Central memory CD4-positive, alpha-beta T cell (primary cell): ENCODE measurements around the gene ACTG1.

Experiments used
- DNase-seq: peaks from one replicate; pipeline ENCODE4 v3.0.0; 2022

The ACTG1 gene

DNA sequence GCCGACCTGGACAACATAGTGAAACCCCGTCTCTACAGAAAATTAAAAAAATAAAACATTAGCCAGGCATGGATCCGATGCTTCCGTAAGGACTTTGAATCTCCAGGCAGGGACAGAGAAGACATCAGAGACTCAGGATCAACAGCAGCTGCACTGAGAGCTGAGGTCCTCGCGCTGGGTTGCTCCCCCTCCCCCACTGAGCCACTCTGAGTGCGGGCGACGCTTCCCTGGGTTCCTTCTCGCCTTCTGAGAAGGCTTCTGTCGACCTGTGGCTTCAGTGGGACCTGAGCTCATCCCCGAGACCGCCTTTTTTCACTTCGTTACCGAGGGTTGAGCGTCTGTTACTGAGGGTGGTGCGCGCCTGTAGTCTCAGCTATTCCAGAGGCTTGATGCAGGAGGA, 20.4 kb downstream of the ACTG1 start:
- DNase-seq = no peak

DNA sequence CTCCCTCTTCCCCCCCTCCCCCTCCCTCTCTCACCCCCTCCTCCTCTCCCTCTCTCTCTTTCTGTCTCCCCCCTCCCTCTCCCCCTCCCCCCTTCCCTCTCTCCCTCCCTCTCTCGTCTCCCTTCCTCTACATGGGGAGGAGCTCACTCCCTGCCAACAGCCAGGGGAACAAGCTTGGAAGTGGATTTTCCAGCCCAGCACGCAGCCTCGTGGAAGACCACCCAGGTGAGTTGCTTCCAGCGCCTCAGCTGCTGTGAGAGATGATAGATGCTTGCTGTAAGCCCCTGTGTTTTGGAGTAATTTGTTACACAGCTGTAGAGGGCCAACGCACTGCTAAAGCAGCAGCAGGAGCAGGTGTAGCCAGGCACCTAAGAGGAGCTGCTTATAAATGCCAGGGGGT, 20.8 kb downstream of the ACTG1 start:
- DNase-seq = no peak

DNA sequence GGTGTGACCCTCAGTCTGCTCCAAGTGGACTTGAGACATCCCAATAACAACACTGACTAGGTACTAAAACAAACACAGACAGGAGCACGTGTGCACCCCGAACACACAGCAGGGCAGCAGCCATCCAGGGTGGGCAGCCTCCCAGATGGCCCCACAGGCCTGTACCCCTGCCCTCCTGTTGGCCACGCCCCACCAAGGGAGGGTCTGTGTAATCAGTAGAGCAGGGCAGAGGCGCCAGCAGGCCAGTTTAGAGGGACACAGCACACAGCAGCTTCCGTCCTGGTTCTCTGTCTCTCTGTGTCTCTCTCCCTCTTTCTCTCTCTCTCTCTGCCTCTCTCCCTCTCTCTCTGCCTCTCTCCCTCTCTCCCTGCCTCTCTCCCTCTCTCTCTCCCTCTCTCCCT, 21.4 kb downstream of the ACTG1 start:
- no peak for DNase-seq

DNA sequence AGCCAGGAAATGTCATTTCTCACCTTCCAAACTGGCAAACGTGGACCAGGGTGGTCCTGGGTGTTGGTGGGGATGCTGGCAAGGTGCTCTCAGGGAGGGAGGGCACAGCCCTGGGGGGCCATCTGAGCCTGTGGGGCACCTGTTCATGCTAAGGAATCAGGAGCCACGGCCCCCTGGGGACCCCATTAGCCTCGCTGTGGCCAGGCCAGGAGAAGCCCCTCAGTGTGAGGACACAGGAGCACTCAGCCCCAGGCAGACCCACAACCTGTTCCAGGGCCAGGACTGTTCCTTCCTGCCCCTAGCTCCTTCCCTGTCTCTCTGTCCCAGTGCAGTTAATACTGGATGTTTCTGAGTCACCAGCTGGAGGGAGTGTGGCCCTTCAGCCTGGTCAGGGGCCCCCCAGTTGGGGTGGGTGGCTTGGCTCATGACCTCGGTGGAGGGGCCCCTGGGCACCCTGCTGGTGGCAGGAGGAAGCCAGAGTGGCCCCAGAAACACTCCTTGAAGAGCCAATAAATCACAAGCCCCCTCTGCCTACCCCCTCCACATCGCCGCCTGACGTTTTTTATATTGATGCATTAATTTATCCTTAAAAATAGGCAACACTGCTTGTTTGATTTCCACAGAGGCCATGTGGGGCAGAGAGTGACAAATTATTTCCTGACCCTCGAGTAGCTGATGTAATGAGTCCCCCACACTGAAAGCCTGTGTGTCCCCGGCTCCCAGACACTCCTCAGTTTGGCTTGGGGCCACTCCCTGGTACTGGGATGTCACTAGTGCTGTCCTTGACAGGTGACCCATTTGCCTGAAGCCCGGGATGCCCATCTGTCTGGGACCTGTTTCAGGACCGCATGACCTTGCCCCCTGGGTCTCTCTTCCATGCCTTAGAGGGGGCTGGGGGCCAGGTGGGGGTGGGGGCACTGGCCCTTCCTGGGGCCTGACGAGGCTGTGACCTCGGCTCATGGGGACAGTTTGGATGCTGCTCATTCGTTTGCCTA, 22.3 kb downstream of the ACTG1 start:
- no peak for DNase-seq

DNA sequence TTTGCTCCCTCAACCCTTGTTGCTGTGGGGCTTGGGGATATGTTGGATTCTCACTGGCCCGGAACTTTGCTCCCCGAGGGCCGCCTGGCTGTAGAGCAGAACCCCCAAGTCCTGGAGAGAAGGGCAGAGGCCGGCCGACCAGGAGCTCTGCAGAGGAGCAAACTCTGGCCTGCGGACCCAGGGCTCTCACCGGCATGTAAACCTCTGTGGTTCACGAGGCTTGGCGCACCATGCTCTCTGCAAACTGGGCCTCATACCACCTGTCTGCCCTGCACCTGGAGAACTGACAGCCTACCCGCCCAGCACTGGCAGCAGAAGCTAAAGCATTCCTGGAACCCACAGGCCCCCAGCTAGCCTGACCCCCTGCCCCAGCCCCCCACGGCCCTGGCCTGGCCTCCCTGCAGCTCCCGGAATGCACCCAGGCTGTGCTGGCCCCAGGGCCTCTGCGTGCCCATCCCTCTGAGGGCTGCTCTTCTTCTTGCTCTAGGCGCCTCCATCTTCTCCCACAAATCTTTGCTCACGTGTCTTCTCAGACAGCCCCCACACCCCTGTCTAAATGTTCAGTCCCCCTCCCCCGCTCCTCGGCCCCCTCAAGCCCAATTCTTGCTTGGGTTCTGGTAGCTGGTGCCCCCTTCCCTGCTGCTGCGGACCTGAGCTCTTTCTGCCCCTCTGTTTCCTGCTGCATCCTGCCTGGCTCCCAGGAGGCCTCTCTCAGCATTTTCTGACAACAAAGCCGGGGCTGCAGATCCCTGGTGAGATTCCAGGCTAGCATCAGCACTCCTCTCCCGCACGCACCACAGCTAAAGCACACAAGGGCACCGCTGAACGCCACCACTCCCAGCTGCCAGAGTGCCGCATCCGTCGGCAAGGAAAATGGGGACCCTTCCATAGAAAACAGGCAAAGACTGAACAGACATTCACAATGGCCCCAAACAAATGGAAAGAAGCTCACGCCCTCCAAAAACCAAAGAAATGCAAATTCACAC, 23.3 kb downstream of the ACTG1 start:
- no peak for DNase-seq

DNA sequence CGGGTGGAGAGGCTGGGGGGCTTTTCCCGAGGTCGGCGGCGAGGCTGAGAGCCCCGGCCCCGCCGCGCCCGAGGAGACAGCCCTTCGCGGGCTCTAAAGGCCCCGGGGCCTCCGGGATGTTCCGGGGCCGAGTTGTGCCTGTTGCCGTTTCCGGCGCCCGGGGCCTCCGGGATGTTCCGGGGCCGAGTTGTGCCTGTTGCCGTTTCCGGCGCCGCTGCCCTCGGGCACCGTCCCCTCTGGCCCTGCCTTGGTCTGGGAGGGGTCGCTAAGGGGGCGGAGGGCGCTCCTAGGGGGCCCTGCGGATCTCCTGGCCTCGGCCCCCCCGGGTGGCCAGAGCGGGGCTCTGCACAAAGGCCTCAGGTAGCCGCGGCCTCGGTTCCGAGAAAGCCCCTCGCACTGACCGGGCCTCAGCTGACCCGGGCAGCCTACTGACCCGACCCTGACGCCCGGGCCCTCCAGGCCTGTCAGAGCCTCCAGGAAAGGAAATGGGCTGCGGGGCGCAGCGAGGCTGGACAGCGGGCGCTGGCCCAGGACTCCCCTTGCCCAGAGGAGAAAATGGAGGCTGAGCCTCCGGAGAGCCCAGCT, 24.2 kb downstream of the ACTG1 start:
- DNase-seq = no peak

DNA sequence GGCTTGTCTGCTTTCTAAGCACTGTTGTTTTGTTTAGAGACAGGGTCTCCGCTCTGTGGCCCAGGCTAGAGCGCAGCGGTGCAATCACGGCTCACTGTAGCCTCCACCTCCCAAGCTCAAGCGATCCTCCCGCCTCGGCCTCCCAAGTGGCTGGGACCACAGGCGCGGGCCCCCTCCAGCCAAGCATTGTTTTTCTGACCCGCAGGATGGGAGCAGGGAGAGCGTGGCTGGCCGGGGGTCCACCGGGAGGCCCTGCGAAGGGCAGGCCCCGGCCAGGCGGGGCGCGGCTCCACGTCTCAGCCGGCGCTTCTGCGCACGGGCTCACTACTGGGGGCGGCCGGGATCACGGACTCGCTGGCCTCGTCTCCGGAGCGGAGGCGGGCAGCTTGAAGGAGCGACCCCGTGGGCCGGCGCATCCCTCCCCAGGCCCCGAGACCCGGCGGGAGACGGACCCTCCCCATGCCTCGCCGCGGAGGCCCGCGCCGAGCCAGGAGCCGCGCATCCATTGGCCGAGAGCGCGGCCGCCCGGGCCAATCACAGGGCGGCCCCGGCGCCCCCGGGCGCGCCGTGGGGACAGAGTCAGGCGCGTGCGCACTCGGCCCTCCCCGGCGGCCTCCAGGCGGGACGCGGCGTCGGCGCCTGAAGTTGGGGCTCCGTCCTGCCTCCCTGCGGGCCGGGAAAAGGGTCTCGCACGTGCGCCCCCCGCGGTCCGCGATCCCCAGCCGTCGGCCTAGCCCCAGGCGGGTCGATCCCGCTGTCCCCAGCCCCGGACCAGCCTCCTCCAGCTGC, 24.9 kb downstream of the ACTG1 start:
- peak; percentile 55 for DNase-seq

DNA sequence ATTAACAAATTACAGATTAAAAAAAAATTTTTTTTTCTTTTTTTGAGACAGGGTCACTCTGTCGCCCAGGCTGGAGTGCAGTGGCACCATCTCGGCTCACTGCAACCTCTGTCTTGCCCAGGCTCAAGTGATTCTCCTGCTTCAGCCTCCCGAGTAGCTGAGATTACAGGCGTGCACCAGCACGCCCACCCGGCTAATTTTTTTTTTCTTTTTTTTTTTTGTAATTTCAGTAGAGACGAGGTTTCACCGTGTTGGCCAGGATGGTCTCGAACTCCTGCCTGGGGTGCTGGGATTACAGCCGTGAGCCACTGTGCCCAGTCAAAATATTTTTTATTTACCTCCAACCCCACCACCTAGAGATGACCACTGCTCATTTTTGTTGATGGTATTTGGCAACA, 25.5 kb downstream of the ACTG1 start:
- DNase-seq = no peak

DNA sequence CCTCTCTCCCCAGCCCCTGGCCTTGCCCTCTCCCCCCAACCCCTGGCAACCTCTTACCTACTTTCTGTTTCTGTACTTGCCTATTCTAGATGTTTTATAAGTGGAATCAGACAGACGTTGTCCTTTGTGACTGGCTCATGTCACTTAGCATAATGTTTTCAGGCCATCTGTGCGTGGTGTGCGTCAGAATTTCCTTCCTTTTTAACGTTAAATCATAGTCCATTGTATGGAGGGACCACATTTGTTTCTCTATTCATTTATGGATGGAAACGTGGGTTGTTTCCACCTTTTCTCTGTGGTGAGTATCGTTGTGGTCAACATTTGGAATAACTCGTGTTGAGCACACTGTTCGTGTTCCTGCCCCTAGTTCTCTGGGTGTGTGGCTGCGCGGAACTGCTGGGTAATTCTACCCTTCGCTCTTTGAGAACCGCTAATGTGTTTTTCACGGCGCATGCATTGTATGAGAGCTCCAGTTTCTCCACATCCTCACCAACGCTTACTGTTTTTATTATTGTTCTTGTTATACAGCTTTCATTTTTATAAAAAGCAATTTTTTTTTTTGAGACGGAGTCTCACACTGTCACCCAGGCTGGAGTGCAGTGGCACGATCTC, 26.3 kb downstream of the ACTG1 start:
- no peak for DNase-seq

DNA sequence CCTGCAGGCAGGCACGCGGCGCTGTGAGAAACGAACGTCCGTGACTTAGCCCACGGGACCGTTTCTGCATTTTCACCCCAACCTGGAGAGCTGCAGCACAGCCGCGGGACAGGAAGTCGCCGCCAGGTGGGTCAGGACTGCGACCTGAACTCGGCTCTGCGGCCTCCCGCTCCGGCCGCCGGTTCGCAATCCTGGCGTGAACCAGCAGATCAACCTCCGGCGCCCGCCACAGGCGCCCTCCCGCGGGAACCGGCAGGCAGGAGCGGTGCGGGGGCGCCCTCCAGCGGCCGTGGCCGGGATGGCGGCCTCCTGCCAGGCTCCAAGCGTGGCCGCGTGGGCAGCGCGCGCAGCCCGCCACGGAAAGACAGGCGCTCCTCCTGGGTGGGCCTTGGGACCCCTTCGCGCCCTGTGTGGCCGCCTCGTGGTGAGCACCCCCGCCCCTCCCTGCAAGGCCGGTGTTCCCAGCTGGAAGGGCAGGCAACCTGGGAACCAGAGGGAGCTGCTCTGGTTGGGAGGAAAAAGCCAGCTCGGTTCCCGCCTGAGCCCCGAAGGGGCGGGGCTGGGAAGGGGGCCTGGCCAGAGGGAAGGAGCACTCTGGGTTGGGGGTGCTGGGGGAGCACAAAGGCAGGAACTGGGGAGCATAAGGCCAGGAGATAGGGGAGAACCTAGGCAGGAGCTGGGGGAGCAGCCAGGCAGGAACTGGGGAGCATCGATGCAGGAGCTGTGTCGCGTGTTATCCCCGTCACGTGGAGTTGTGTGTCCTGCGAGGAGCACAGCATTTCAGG, 28.2 kb downstream of the ACTG1 start:
- peak; percentile 81 for DNase-seq

DNA sequence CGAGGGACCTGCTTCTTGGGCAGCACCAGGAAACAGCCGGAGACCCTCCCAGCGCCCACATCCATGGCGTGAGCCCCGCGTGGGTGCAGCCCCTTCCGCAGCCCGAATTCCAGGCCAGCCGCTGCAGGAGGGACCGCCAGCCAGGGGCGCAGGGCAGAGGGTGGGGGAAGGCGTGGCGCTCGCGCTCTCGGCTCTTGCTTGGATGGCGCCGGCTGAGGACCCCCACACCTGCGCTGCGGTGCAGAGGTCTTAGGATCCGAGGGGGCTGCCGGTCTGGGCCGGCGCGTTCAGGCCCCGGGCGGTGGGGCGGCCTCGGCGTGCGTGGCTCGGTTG, 28.8 kb downstream of the ACTG1 start:
- no peak for DNase-seq

DNA sequence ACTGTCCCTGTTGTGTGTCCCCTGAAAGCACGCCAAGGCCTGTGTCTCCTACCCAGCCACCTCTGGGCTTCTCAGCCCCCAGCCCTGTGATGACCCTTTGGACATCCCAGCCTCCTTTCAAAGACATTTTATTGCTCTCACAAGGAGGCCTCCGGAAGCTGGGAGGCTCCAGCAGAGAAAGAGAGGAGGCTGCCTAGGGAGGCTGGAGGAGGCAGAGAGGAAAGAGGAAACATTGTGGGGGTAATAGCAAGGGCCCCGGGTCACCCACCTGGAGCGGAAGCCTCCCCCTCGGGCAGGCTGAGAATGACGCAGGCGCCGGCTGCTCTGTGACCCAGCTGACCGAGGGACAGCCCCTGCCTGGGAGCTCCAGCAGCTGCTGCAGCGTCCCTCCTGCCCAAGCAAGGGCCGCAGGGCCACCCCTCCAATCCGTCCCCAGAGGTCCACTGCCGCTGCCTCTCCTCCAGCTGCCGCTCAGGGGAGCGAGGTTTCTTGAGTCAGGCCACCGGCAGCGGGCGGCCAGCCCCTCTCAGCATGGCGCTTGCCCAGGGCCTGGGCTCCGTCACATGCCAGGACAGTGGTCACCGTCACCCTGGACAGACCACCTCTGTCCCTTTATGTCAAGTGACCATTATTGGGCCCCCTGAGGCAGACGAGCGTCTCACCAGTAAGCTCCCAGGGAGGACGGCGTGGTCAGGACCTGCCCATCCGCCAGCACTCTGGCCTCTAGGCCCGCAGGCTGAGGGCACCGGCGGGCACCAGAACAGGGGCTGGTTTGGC, 29.3 kb downstream of the ACTG1 start:
- no peak for DNase-seq

DNA sequence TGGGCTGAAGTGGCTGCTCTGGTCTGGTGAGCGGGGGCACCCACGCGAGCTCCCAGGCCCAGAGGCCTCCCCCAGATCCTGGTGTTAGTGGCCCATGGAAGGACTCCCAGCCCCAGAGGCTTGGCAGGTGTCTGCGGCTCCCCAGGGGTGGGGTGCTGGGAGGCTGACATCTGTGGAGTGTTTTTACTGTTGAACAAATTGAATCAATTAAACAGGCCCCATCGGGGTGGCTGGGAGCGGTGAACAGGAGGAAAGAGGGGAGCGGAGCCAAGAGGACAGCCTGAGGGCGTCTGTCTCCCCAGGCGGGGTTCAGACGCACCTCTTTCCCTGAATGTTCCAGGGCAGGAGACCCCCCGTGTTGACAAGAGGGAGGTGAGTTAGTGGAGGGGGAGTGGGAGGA, 29.9 kb downstream of the ACTG1 start:
- no peak for DNase-seq

DNA sequence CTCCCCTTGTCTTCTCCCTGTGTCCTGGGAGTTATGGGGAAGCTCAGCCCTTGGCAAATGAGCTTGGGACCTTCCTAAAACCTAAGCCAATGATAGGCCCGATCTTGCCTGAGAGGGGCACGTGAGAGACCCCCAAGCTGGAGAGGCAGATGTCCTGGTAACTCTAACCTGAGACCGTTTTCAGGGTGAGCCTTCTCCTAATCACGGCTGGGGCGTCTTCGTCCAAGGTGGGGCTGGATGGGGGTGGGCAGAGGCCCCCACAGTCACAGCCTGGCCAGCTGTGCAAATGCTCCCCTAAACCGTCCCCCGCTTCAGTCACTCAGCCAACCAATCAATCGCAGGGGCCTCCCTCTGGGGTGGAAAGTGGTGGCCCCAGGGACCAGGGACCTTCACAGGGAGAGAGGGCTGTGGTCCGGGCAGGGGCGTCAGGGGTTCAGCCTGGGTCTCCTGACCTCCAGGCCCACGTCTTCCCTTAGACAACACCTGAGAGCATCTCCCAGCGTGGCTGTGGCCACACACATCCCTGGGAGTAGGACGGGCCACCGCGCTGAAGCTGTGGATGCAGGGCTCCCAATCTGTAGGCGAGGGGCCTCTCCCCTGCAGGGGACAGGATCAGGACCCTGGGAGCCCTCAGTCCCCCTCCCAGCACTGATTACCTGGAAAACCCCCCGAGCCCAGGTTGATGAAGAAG, 30.6 kb downstream of the ACTG1 start:
- DNase-seq = no peak

DNA sequence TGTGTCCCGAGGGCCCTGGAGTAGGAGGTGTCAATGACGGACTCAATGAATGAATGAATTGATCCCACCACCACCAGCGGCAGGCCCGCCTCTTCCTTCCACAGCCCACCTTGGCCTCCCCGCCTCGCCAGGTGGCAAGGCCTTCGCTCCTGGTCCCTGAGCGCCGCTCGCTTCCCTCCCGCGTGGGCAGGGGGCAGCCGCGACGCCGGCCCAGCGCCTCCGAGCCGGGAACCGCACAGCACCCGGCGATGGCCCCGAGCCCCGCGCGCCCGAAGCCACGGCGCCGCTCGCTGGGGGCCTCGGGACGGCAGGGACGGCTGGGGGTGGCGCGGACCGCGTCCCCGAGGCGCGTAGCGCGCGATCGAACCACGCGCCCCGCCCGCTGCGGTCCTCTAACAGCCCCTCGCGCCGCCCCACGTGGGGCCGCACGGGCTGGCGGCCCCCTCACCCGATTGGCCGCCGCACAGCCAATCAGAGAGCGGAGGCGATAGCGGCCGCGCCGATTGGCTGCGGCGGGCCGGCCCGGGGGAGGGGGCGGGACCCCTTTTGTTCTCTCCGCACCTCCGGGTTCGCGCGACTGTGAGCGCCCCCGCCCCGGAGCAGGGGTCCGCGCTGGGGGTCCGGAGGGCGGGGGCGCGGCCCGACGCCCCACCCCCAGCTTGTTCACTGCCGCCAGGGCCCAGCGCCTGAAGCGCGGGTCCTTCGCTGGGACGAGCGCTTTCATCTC, 31.4 kb downstream of the ACTG1 start:
- peak; percentile 51 for DNase-seq

DNA sequence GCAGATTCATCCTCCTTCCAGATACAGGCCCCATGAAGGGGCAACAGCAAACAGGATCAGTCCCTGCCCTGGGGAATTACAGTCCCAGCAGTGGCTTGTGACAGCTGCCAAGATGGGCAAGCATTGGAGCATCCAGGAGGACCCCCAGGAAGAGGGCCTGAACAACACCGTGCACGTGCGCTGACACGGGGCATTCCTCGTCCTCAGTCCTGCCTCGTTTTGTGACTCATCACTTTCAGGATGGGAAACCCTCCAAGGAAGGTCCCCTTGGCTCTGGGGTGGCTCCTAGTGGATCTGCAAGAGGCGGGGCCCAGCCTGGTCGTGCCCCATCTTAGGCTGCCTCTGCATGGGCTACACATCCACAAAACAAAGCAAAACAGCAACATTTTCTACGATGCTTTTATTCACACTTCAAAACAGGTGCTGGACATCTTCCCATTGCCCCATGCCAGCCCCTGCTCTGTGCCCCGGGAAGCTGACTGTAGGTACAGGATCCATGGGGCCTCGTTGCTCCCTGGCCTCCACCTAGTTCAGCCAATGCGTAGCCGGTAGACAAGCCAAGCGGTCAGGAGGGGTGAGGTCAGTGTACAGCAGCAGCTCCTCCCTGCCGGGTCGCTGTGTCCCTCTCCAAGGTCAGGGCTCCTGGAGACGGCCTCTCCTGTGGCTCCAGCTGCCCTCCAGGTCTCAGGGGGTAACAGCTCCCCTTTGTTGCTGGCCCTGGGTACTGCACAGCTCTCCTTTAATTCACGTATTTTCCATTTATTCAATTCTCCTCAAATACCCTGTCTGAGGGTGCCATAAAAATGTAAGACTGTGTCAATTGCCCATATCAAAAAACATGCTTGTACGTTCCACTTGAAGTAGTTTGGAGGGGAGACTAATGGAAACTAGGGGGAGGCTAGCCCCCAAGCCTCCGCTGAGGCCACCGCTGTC, 32.2 kb downstream of the ACTG1 start:
- no peak for DNase-seq

DNA sequence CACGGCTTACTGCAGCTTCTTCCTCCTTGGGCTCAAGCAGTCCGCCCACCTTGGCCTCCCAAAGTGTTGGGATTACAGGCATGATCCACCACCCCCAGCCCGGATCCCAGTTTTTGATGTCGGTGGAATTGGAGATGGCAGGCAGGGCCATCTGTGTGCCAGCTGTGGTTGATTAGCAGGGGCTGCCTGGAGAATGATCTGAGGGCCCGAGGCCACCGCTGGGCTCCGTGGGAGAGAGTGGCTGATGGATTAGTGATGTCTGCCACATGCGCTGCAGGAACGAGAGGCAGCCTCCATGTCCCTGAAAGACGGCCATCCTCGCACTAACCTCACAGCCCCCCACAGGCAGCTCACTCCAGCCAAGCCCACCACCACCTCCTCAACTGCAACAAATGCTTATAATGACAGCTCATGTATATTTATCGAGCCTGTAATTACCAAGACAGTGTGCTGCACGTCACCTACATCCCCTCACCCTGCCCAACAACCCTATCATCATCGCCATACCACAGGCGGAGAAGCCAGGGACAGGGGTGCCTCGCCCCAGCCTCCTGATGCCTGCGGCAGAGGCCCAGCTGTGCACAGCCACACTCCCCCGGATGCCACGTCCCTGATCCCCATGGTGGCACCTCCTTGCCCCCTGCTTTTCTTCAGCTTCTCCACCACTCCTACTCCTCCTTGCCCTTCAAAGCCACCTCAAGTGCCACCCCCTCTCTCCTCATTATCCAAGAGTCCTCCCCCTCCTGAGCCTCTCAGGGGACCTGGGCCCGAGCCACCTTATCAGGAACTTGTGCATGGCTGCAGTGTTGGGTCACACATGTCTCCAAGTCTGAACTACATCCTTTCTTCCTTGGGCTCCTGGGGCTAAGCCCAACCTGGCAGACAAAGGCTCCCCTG, 33.2 kb downstream of the ACTG1 start:
- DNase-seq = no peak
